ENCODE data around the gene LRPPRC.

The LRPPRC gene

GRCh38 chr2:43887176-43887575, 108.6 kb downstream of the LRPPRC start:
- no peaks in the 10 kb centered on the region for H3K27me3 ChIP-seq (ENCODE audit: low read length)
- no peaks in the 10 kb centered on the region for H3K79me2 ChIP-seq (ENCODE audit: insufficient read depth, low read length)
- H4K20me1 ChIP-seq (ENCODE audit: low read depth, low read length) = no peaks in the 10 kb centered on the region
- no peak overlapping the region for H3K9ac ChIP-seq (ENCODE audit: low read length)
- H3K4me3 ChIP-seq (ENCODE audit: insufficient read depth, low read length, poor library complexity, severe bottlenecking) = no peak overlapping the region
- H2AFZ ChIP-seq (ENCODE audit: low read depth, low read length, severe bottlenecking) = no peak overlapping the region
- TF ChIP-seq EZH2phosphoT487 (conservative IDR thresholded peaks at IDR 0.05; ENCODE audit: low read length) = no peak
- TF ChIP-seq CTCF (IDR thresholded peaks at IDR 0.05; ENCODE audit: insufficient read depth, low read length, poor library complexity, severe bottlenecking) = no peak
- H3F3A ChIP-seq (ENCODE audit: insufficient read depth) = no peaks in the 10 kb centered on the region
- no peak overlapping the region for H3K4me2 ChIP-seq (ENCODE audit: low read depth, low read length, poor library complexity, severe bottlenecking)
- peaks cover 11% of the 10 kb centered on the region; the same call in 1 of the 2 replicates for H3K36me3 ChIP-seq (ENCODE audit: low read length)
- no peaks in the 10 kb centered on the region for H3K9me2 ChIP-seq (replicated peaks; ENCODE audit: insufficient read depth, low read length)
- H3K27ac ChIP-seq (ENCODE audit: low read depth, low read length) = no peak overlapping the region
- no peaks in the 10 kb centered on the region for H3K9me3 ChIP-seq (ENCODE audit: insufficient read depth, low read length)

- no peaks in the 10 kb centered on the region for H4K20me1 ChIP-seq (ENCODE audit: low read depth, low read length)
- H3K4me3 ChIP-seq (ENCODE audit: insufficient read depth, low read length, poor library complexity, severe bottlenecking) = no peak overlapping the region
- no peaks in the 10 kb centered on the region for H3K9me3 ChIP-seq (ENCODE audit: insufficient read depth, low read length)
- H3K79me2 ChIP-seq (ENCODE audit: insufficient read depth, low read length) = no peaks in the 10 kb centered on the region
- H3K9me2 ChIP-seq (replicated peaks; ENCODE audit: insufficient read depth, low read length) = no peaks in the 10 kb centered on the region
- H3K9ac ChIP-seq (ENCODE audit: low read length) = no peak overlapping the region
- no peaks in the 10 kb centered on the region for H3F3A ChIP-seq (ENCODE audit: insufficient read depth)
- H3K36me3 ChIP-seq (ENCODE audit: low read length) = peaks cover 7% of the 10 kb centered on the region; the same call in 1 of the 2 replicates
- H3K27ac ChIP-seq (ENCODE audit: low read depth, low read length) = no peak overlapping the region
- no peaks in the 10 kb centered on the region for H3K27me3 ChIP-seq (ENCODE audit: low read length)
- H3K4me2 ChIP-seq (ENCODE audit: low read depth, low read length, poor library complexity, severe bottlenecking) = no peak overlapping the region
- no peak for TF ChIP-seq CTCF (IDR thresholded peaks at IDR 0.05; ENCODE audit: insufficient read depth, low read length, poor library complexity, severe bottlenecking)
- no peak for TF ChIP-seq EZH2phosphoT487 (conservative IDR thresholded peaks at IDR 0.05; ENCODE audit: low read length)
- H2AFZ ChIP-seq (ENCODE audit: low read depth, low read length, severe bottlenecking) = no peak overlapping the region
These were observed 110.6 kb downstream of the LRPPRC start for GRCh38 chr2:43885132-43885632.

GRCh38 chr2:43884689-43885088, 111.1 kb downstream of the LRPPRC start:
- Histone ChIP-seq H2AFZ (ENCODE audit: low read depth, low read length, severe bottlenecking) (no peak overlapping the region), H3F3A (ENCODE audit: insufficient read depth) (no peaks in the 10 kb centered on the region), H3K9ac (ENCODE audit: low read length) (no peak overlapping the region), H3K4me3 (ENCODE audit: insufficient read depth, low read length, poor library complexity, severe bottlenecking) (no peak overlapping the region), H3K27ac (ENCODE audit: low read depth, low read length) (no peak overlapping the region), H4K20me1 (ENCODE audit: low read depth, low read length) (no peaks in the 10 kb centered on the region), H3K9me2 (replicated peaks; ENCODE audit: insufficient read depth, low read length) (no peaks in the 10 kb centered on the region), H3K4me2 (ENCODE audit: low read depth, low read length, poor library complexity, severe bottlenecking) (no peak overlapping the region), H3K27me3 (ENCODE audit: low read length) (no peaks in the 10 kb centered on the region), H3K9me3 (ENCODE audit: insufficient read depth, low read length) (no peaks in the 10 kb centered on the region), H3K36me3 (ENCODE audit: low read length) (peaks cover 7% of the 10 kb centered on the region; the same call in 1 of the 2 replicates), H3K79me2 (ENCODE audit: insufficient read depth, low read length) (no peaks in the 10 kb centered on the region)
- TF ChIP-seq CTCF (IDR thresholded peaks at IDR 0.05; ENCODE audit: insufficient read depth, low read length, poor library complexity, severe bottlenecking) = no peak
- no peak for TF ChIP-seq EZH2phosphoT487 (conservative IDR thresholded peaks at IDR 0.05; ENCODE audit: low read length)
